H7 (cell line): ENCODE measurements around the gene FUT6. TPM values are rescaled to one million over a fixed set of nuclear protein-coding genes. Genes with fewer than 3 reads are reported as not detected.

Experiments used
- DNase-seq: peaks from one replicate; pipeline ENCODE4 v3.0.0; 2012
- H3K27me3 ChIP-seq: 2 replicates; pipeline ENCODE4 v1.6.0; 2011; ENCODE audit warnings: mild to moderate bottlenecking, low read length; ENCODE audit not compliant: control insufficient read depth, insufficient read depth
- H3K36me3 ChIP-seq: replicated peaks from 2 replicates; pipeline ENCODE4 v1.5.1; 2011; ENCODE audit warnings: low read length; ENCODE audit not compliant: control insufficient read depth, insufficient read depth
- H3K4me3 ChIP-seq: 2 replicates; pipeline ENCODE4 v1.5.1; 2011; ENCODE audit warnings: low read depth, mild to moderate bottlenecking, control low read depth, low read length, moderate library complexity; ENCODE audit not compliant: insufficient read depth
- total RNA-seq: library from RNA; depleted of rRNA; stranded (reverse); fragments of >200 nt; shearing (Covaris generic); gene quantifications from 2 replicates; pipeline ENCODE4 v1.2.3, GENCODE V29; 2014

FUT6 gene
- total RNA-seq, 1 experiment from 2014 or later: not detected

DNA sequence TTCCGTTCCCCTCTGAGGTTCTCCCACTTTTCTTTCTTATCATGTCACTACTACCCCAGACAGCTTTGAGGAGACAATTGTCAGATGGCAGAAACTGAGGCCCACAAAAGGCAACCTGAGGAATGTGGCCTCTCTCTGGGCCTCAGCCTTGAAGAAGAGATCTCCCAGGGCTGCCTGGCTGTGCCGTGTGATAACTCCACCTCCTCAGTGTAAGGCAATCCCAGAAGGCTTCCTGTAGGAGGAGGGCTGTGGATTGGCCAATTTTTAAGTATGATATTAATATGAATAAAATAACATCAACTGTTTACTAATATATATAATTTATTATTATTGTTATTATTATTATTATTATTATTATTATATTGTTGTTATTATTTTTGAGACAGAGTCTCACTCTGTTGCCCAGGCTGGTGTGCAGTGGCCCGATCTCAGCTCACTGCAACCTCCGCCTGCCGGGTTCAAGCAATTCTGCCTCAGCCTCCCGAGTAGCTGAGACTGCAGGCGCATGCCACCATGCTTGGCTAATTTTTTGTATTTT lies 44.1 kb downstream of the FUT6 start:
- Histone ChIP-seq H3K4me3 (no peak overlapping the region), H3K27me3 (no peaks in the 10 kb centered on the region; the same call in 1 of the 2 replicates), H3K36me3 (no peaks in the 10 kb centered on the region)
- DNase-seq: no peak

DNA sequence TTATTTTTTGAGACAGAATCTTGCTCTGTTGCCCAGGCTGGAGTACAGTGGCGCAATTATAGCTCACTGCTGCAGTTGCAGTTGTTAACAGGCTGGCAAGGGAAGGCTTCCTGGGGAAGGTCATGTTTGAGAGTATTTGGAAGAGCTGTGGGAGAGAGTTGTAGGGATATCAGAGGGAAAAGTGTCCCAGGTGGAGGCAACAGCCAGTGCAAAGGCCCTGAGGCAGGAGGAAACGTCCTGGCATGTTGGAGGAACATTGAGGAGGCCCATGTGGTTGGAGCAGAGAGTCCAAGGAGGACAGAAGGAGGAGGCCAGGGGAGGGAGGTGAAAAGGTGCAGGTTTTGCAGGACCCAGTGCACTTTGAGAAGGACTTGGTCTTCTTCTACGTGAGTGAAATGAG lies 46.3 kb downstream of the FUT6 start:
- Histone ChIP-seq H3K27me3 (no peaks in the 10 kb centered on the region; the same call in 1 of the 2 replicates), H3K4me3 (no peak overlapping the region), H3K36me3 (peaks cover 8% of the 10 kb centered on the region)
- DNase-seq: no peak

- no peak for DNase-seq
- no peaks in the 10 kb centered on the region for H3K27me3 ChIP-seq
- H3K4me3 ChIP-seq: no peak overlapping the region
- peaks cover 11% of the 10 kb centered on the region for H3K36me3 ChIP-seq
Observed at GRCh38 chr19:5792224-5792623, 47.3 kb downstream of the FUT6 start.

DNA sequence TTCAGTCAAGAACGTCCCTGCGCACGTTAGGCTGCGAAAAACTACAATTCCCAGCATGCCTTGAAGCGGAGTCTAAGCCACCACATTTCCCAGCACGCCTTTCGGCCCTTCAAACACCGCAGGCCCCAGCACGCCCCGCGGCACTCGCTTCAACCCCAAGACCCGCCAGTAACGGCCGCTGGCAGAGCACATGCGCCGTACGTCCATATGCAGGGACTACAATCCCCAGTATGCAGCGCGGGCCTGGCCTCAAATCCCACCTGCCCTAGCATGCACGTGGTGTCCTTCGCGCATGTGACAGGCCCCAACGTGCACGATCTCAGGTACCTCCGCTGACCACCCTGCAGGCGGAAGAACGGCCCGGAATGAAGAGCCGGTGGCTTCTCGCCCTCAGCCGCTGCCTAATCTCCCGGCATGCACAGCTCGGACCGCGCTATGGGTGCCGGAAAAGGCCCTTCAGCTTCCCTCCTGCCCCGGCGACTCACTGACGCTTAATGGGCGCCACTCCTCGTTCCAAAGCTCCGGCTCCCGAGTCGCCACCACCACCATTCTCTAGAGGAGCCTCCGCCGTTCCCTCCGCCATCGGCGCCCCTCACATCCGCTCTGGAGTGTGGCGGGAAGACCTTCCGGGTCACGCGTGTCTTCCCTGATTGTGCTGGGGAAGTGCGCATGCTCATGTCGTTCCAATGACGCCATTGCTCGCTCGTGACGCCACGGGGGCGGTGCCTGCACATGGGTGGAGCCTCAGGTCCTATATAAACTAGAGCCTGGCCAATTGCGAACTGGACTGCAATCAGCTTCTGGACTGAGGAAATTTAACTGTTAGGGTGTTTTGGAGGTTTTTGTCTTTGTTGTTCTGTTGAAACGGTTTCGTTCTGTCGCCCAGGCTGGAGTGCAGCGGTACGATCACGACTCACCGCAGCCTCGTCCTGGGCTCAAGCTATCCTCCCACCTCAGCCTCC lies 48.7 kb downstream of the FUT6 start, which contains the start of gene DUS3L:
TSS of gene DUS3L (minus strand) at position 605 of the 962 bp plus-strand sequence. CDS start at position 583, 22 bp downstream.
- DNase-seq: peak; percentile 98
- H3K27me3 ChIP-seq: no peaks in the 10 kb centered on the region
- peaks cover 18% of the 10 kb centered on the region for H3K36me3 ChIP-seq
- H3K4me3 ChIP-seq: peak within 1 kb of the TSS; percentile 98

DNA sequence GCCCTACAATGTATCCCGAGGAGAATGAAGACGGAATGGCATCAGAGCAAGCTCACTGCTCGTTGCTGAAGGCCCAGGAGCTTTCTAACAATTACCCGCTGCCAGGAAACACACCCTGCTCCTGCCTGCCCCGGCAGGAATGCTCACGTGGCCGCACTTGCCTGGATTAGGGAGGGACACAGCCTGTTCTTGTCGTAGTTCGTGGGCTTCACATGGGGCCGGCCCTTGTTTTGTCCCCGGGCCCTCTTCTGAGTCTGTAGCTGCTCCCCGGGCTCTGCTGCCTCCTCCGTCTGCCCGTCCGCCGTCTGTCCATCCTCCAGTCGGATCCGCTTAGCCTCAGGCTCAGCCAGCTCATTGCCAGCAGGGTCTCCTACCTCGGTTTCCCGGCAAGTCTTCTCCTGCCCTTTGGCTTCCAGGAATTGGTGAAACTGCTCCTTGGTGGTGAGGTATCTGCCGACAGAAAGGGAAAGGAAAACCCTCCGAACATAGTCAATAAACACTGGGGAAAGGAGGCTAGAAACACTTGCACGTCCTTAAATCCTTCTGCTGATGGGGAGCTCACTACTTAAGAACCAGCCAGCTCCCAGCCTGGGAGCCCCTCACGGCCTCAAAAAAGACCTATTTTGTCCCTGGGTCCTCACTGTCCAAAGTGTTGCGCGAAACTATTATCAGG lies 49.5 kb downstream of the FUT6 start:
- peaks cover 20% of the 10 kb centered on the region for H3K36me3 ChIP-seq
- H3K27me3 ChIP-seq: no peaks in the 10 kb centered on the region
- peak overlapping the region; percentile 98 for H3K4me3 ChIP-seq
- no peak for DNase-seq

DNA sequence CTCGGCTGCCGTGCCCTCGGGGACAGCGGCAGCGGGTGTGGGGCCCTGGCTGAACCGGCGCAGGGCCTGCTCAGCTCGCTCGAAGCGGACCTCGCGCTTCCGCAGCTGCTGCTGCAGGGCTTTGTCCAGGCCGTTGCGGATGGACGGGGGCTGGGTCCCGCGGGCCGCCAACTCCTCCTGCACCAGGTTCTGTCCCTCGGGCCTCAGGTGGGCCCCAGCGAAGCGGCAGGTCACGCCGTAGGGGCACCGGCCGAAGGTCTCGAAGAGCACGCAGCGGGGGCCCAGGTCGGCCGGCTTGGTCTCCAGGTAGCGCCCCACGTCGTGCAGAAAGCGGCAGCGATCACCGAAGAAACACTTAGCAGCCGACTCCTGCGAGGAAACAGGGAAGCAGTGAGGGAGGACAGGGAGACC lies 50.1 kb downstream of the FUT6 start:
- no peaks in the 10 kb centered on the region for H3K27me3 ChIP-seq
- H3K36me3 ChIP-seq: peaks cover 20% of the 10 kb centered on the region
- no peak for DNase-seq
- no peak overlapping the region for H3K4me3 ChIP-seq

DNA sequence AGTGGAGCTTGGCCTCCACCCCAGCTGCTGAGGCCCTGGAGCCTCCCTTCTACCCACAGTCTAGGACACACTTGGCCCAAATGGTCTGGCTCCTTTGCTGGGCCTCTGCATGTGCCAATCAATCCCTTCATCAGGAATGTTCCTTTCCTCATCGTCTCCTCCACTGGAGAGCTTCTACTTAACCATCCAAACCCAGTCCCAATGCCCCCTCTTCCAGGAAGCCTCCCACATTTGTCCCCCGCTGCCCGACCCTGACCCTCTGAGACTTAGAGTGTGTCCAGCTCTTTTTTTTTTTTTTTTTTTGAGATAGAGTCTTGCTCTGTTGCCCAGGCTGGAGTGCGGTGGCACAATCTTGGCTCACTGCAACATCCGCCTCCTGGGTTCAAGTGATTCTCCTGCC lies 51.1 kb downstream of the FUT6 start:
- no peaks in the 10 kb centered on the region for H3K27me3 ChIP-seq
- H3K4me3 ChIP-seq: no peak overlapping the region
- no peak for DNase-seq
- peaks cover 20% of the 10 kb centered on the region for H3K36me3 ChIP-seq

- Histone ChIP-seq H3K4me3 (no peak overlapping the region), H3K36me3 (peaks cover 20% of the 10 kb centered on the region), H3K27me3 (no peaks in the 10 kb centered on the region)
- no peak for DNase-seq
Observed at GRCh38 chr19:5787409-5788182, 51.9 kb downstream of the FUT6 start.

GRCh38 chr19:5786593-5787408 lies 52.7 kb downstream of the FUT6 start:
- Histone ChIP-seq H3K27me3 (no peaks in the 10 kb centered on the region), H3K4me3 (no peak overlapping the region), H3K36me3 (peaks cover 20% of the 10 kb centered on the region)
- no peak for DNase-seq

- no peak overlapping the region for H3K4me3 ChIP-seq
- no peak for DNase-seq
- H3K27me3 ChIP-seq: no peaks in the 10 kb centered on the region
- H3K36me3 ChIP-seq: peaks cover 20% of the 10 kb centered on the region
Observed at GRCh38 chr19:5785423-5785822, 54.1 kb downstream of the FUT6 start.

- H3K36me3 ChIP-seq: peaks cover 16% of the 10 kb centered on the region
- DNase-seq: peak; percentile 30
- H3K27me3 ChIP-seq: no peaks in the 10 kb centered on the region
- H3K4me3 ChIP-seq: no peak within 1 kb of the TSS
Observed at GRCh38 chr19:5784581-5785147, 54.8 kb downstream of the FUT6 start, which contains the start of gene PRR22. TSS of gene PRR22 (minus strand) at chr19:5784746. CDS start at chr19:5784660, 86 bp downstream.

DNA sequence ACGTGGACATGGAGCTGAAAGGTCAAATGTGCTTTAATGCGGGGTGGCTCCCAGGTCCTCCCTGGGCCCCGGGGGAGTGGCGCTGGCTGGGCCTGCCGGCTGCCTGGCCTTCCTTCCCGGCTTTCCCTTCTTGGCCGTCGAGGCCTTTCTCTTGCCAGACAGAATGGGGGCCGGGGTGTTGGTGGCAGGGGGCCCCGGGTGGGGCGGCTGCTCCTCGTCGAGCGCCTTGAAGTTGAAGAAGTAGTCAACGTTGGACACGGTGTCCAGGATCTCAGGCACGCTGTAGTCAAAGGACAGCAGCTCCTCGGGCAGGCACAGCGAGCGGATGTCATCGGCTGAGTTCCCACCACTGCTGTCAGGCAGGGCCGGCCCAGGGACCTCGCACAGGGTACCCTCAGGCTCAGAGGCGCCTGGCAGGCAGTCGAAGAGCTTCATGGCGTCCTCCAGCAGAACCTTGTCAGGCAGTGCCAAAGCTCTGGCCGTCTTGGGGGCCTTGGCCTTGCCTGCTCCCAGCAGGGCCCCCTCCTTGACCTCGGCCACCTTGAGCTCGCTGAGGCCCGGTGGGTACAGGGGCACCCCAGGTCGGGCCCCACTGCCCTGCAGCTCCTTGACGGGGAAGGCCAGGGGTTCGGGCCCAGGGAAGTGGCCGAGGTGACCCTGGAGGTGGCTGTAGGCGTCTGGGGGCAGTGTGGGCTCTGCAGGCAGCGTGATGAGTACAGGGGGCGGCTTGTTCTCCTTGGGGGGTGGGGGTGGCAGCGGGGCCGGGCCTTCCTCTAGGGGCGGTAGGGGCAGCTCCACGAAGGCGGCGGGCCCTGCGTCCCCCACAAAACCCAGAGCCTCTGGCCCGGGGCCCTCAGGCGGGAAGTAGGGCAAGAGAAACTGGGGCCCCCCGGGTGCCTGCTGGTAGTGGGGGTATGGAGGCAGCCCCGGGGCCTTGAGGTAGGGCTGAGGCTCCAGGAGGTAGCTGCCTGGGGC lies 56.3 kb downstream of the FUT6 start:
- H3K4me3 ChIP-seq: no peak overlapping the region
- no peaks in the 10 kb centered on the region for H3K27me3 ChIP-seq
- H3K36me3 ChIP-seq: peaks cover 12% of the 10 kb centered on the region
- peak; percentile 49 for DNase-seq
